NT2/D1 (cell line): ENCODE measurements around the gene ROCK2.

Experiments
- DNase-seq: peaks from one replicate; pipeline ENCODE4 v3.0.0-alpha.2; 2011; ENCODE audit warnings: low read depth, low spot score
- H3K27me3 ChIP-seq: 2 replicates; pipeline ENCODE4 v1.6.0; 2011; ENCODE audit warnings: mild to moderate bottlenecking; ENCODE audit not compliant: insufficient read length, insufficient read depth
- H3K36me3 ChIP-seq: 2 replicates; pipeline ENCODE4 v1.6.1; 2011; ENCODE audit warnings: mild to moderate bottlenecking, low read length, mixed read lengths; ENCODE audit not compliant: insufficient read depth, insufficient read length
- H3K4me1 ChIP-seq: 2 replicates; pipeline ENCODE4 v1.5.1; 2011; ENCODE audit not compliant: insufficient read depth, insufficient read length
- H3K4me3 ChIP-seq: 2 replicates; pipeline ENCODE4 v1.5.1; 2011; ENCODE audit warnings: low read depth; ENCODE audit not compliant: insufficient read length
- H3K9ac ChIP-seq: 2 replicates; pipeline ENCODE4 v1.6.0; 2011; ENCODE audit warnings: low read depth; ENCODE audit not compliant: insufficient read length
- H3K9me3 ChIP-seq: 2 replicates; pipeline ENCODE4 v1.5.1; 2011; ENCODE audit warnings: mild to moderate bottlenecking, low read length; ENCODE audit not compliant: insufficient read depth
- SUZ12 ChIP-seq: IDR thresholded peaks from 2 replicates; pipeline ENCODE4 v1.6.1; 2011; ENCODE audit not compliant: insufficient read length, insufficient read depth; ENCODE audit errors: extremely low read depth
- YY1 ChIP-seq: IDR thresholded peaks from 2 replicates; pipeline ENCODE4 v1.6.1; 2011; ENCODE audit not compliant: insufficient read length, insufficient read depth
- ZNF274 ChIP-seq: IDR thresholded peaks from 2 replicates; pipeline ENCODE4 v1.6.1; 2011; ENCODE audit warnings: mild to moderate bottlenecking, low read depth, low read length

ROCK2 gene

GRCh38 chr2:11387843-11388242 lies 43.4 kb upstream of the ROCK2 start:
- no peaks in the 10 kb centered on the region for H3K27me3 ChIP-seq
- H3K4me3 ChIP-seq = no peak overlapping the region
- H3K4me1 ChIP-seq = no peaks in the 10 kb centered on the region
- no peaks in the 10 kb centered on the region for H3K9me3 ChIP-seq
- H3K36me3 ChIP-seq = no peaks in the 10 kb centered on the region
- TF ChIP-seq SUZ12 (no peak), ZNF274 (no peak), YY1 (no peak)
- no peak for DNase-seq
- no peak overlapping the region for H3K9ac ChIP-seq

DNA sequence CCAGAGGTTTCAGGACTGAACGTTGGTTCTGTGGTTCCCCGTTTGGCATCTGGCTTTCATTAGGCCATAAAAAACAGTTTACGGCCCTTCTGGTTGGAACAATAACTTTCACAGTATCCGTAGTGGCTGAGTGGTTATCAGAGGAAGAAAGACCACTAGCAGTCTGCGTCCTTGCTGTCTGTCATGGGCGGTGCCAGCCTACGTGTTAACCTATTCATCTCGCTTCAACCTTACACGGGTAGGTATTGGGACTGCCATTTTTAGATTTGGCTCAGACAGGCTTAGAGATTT lies 42.6 kb upstream of the ROCK2 start:
- H3K9ac ChIP-seq = no peak overlapping the region
- no peaks in the 10 kb centered on the region for H3K9me3 ChIP-seq
- H3K4me3 ChIP-seq = no peak overlapping the region
- H3K36me3 ChIP-seq = no peaks in the 10 kb centered on the region
- H3K4me1 ChIP-seq = no peaks in the 10 kb centered on the region
- H3K27me3 ChIP-seq = no peaks in the 10 kb centered on the region
- DNase-seq = no peak
- no peak for TF ChIP-seq SUZ12
- no peak for TF ChIP-seq YY1
- TF ChIP-seq ZNF274 = no peak

- no peaks in the 10 kb centered on the region for H3K4me1 ChIP-seq
- H3K4me3 ChIP-seq = no peak overlapping the region
- no peak overlapping the region for H3K9ac ChIP-seq
- no peaks in the 10 kb centered on the region for H3K27me3 ChIP-seq
- H3K9me3 ChIP-seq = no peaks in the 10 kb centered on the region
- no peak for DNase-seq
- TF ChIP-seq SUZ12 (no peak), ZNF274 (no peak), YY1 (no peak)
- no peaks in the 10 kb centered on the region for H3K36me3 ChIP-seq
Observed at GRCh38 chr2:11385847-11386246, 41.4 kb upstream of the ROCK2 start.

DNA sequence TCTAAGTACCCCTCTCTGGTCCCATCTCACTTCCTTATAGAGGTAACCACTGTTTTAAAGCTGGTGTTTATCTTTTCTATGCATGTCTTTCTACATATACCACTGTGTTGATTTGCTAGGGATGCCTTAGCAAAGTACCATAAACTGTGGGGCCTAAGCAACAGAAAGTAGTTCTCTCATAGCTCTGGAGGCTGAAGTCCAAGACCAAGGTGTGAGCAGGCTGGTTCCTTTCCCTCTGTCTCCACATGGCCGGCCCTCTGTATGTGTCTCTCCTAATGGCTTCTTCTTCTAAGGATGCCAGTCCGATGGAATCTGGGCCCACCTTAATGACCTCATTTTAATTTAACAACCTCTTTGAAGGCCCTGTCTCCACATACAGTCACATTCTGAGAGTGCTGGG lies 40.8 kb upstream of the ROCK2 start:
- DNase-seq = no peak
- H3K4me1 ChIP-seq = no peaks in the 10 kb centered on the region
- no peak overlapping the region for H3K4me3 ChIP-seq
- no peak for TF ChIP-seq YY1
- no peak for TF ChIP-seq SUZ12
- no peak for TF ChIP-seq ZNF274
- H3K27me3 ChIP-seq = no peaks in the 10 kb centered on the region
- H3K9ac ChIP-seq = no peak overlapping the region
- no peaks in the 10 kb centered on the region for H3K9me3 ChIP-seq
- H3K36me3 ChIP-seq = no peaks in the 10 kb centered on the region

DNA sequence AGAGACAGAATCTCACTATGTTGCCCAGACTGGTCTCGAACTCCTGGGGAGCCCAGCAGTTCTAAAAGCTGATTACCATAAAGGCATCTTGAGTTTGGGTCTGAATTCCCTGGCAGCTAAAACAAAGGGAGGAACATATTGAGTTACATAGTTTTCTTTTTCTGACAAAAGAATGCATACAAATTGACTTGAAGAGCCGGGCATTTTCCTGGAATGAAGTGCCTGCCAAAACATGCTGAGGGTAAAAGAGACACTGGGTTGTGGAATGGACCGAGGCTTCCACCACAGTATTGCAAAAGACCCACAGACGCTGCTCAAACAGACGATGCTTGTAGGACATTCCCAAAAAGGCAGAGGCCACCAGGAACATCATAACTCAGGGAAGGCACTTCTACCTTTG lies 35.1 kb upstream of the ROCK2 start:
- DNase-seq = no peak
- Histone ChIP-seq H3K9ac (no peak overlapping the region), H3K27me3 (no peaks in the 10 kb centered on the region), H3K36me3 (no peaks in the 10 kb centered on the region), H3K4me3 (no peak overlapping the region), H3K9me3 (no peaks in the 10 kb centered on the region), H3K4me1 (peaks cover 3% of the 10 kb centered on the region)
- no peak for TF ChIP-seq SUZ12

DNA sequence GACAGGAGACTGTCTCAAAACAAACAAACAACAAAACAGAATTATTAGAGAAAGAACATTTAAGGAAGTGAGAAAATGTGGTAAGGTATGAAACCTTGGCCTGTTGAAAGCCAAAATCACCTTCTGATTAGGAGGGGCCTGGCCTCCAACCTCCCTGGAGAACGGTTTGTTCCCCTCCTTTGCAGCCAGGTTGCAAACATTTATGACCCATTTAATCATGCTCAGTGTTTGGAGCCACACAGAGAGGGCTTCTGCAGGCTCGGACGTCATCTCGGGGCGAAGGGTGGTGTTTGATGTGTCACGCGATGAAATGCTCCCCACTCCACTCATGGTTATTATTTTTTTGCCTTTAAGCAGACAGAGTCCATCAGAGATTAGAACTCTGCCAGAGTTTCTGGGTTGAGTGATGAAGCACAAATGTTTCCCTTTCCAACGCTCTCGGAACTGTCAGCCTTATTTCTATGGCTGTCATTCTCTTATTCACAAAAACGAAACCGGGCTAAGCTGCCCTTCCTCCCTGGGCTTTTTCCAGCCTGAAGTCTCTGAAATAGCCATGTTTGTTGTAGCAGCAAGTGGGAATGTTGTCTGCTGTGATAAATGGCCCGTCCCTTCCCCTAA lies 33.6 kb upstream of the ROCK2 start:
- Histone ChIP-seq H3K27me3 (no peaks in the 10 kb centered on the region), H3K9me3 (no peaks in the 10 kb centered on the region), H3K9ac (no peak overlapping the region), H3K4me3 (no peak overlapping the region), H3K36me3 (no peaks in the 10 kb centered on the region), H3K4me1 (peaks cover 3% of the 10 kb centered on the region)
- DNase-seq = no peak
- no peak for TF ChIP-seq YY1
- TF ChIP-seq ZNF274 = no peak
- no peak for TF ChIP-seq SUZ12

DNA sequence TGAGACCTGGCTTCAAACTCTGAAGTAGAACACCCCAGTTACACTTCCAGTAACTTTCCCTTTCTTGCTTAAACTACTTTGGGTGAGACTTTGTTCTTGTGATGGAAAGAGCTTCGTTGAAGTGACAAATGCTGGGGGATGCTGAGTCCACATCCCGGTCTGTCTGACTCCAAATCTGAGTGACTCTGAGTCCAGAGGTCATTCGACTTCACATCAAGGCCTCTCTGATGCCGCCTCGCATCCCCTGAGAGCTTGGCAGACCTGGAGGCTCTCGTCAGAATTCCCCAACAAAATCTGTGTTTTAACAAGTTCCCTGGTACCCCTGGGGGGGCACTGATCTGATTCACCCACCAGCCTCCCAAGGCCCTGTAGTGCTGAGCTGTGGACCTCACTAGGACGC lies 31.6 kb upstream of the ROCK2 start:
- H3K4me1 ChIP-seq = peaks cover 3% of the 10 kb centered on the region
- H3K9me3 ChIP-seq = no peaks in the 10 kb centered on the region
- TF ChIP-seq SUZ12 (no peak), ZNF274 (no peak), YY1 (no peak)
- no peak overlapping the region for H3K9ac ChIP-seq
- no peak for DNase-seq
- no peak overlapping the region for H3K4me3 ChIP-seq
- no peaks in the 10 kb centered on the region for H3K27me3 ChIP-seq
- no peaks in the 10 kb centered on the region for H3K36me3 ChIP-seq

DNA sequence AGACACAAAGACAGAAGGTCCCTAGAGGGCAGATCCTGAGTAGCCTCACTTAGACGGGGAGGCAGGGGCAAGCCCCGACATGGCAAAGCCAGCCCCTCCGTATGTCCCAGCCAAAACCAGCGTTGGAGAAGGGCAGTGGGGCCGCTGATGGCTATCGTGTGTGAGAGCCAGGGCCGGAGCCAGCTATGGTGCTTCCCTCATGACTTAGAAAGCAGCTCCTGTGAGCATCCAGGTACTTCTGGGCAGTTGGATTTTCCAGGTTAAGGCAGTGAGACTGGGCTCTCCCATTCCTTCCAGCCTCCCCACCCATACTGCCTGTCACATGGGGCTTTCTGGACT lies 31.2 kb upstream of the ROCK2 start:
- Histone ChIP-seq H3K4me3 (no peak overlapping the region), H3K9me3 (no peaks in the 10 kb centered on the region), H3K4me1 (peaks cover 3% of the 10 kb centered on the region), H3K27me3 (no peaks in the 10 kb centered on the region), H3K36me3 (no peaks in the 10 kb centered on the region), H3K9ac (no peak overlapping the region)
- DNase-seq = no peak
- TF ChIP-seq ZNF274 = no peak
- no peak for TF ChIP-seq YY1
- no peak for TF ChIP-seq SUZ12
